NCI-H1092 (cell line): ENCODE measurements around the gene BMS1.
A peak's percentile ranks its signal among the peaks of the same experiment; 100 is the strongest.
"Not testable (repeated sequence)": the region's sequence is repeated elsewhere in the genome, so short reads cannot be mapped to it uniquely, and the experiment has no call there.

Experiments
- DNase-seq: peaks from one replicate; lab custom pipeline; 2025; lab: John Stamatoyannopoulos, UW

BMS1 gene

GRCh38 chr10:42866115-42866995, 83.8 kb downstream of the BMS1 start:
- DNase-seq: peak; percentile 8

GRCh38 chr10:42867571-42867970, 85.0 kb downstream of the BMS1 start:
- DNase-seq: no peak

- no peak for DNase-seq
Measured at GRCh38 chr10:42868530-42868929, 85.9 kb downstream of the BMS1 start.

- no peak for DNase-seq
Measured at GRCh38 chr10:42869977-42870350, 87.4 kb downstream of the BMS1 start.

- DNase-seq: not testable (repeated sequence)
Measured at GRCh38 chr10:42871138-42871641, 88.6 kb downstream of the BMS1 start.

GRCh38 chr10:42871823-42872222, 89.2 kb downstream of the BMS1 start:
- no peak for DNase-seq

GRCh38 chr10:42872865-42873435, 90.4 kb downstream of the BMS1 start:
- DNase-seq: no peak

- DNase-seq: no peak
Measured at GRCh38 chr10:42874713-42875387, 92.3 kb downstream of the BMS1 start.

- DNase-seq: no peak
Measured at GRCh38 chr10:42875388-42875755, 92.8 kb downstream of the BMS1 start.

GRCh38 chr10:42875798-42876341, 93.3 kb downstream of the BMS1 start:
- DNase-seq: no peak

- no peak for DNase-seq
Measured at GRCh38 chr10:42876476-42876875, 93.9 kb downstream of the BMS1 start.

- no peak for DNase-seq
Measured at GRCh38 chr10:42876945-42877344, 94.3 kb downstream of the BMS1 start.

GRCh38 chr10:42877496-42878030, 95.0 kb downstream of the BMS1 start:
- no peak for DNase-seq

GRCh38 chr10:42878134-42878820, 95.7 kb downstream of the BMS1 start:
- no peak for DNase-seq

GRCh38 chr10:42878821-42879195, 96.2 kb downstream of the BMS1 start:
- DNase-seq: no peak

GRCh38 chr10:42879380-42880254, 97.0 kb downstream of the BMS1 start:
- no peak for DNase-seq

GRCh38 chr10:42880255-42880620, 97.6 kb downstream of the BMS1 start:
- no peak for DNase-seq

GRCh38 chr10:42882597-42882996, 100.0 kb downstream of the BMS1 start:
- DNase-seq: no peak
